ENCODE data around the gene KIF26B.

KIF26B gene

DNA sequence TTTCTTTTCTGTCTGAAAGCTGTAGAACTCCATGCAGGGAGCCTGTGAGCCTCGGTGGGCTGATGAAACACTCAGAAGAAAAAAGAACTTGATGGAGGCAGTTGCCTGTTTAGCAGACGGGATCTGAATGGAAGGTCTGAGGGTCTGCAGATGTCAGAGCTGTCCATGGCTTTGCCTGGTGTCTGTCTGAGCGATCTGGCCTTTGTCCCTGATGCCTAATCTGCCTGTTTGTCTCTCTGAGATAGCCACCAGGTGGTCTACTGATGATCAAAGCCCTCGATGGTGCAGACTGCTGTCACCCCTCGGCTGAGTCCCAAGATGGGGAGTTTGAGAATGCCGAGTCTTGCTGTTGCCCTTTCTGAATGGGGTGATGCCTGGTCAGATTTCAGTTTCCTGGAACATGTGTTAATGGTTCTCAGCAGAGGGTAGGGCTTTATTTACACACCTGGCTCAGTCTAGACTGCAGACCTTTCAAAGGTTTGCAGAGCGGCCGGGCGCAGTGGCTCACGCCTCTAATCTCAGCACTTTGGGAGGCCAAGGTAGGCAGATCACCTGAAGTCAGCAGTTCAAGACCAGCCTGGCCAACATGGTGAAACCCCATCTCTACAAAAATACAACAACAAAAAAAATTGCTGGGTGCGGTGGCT lies 90.4 kb downstream of the KIF26B start:
- no peak for DNase-seq

DNA sequence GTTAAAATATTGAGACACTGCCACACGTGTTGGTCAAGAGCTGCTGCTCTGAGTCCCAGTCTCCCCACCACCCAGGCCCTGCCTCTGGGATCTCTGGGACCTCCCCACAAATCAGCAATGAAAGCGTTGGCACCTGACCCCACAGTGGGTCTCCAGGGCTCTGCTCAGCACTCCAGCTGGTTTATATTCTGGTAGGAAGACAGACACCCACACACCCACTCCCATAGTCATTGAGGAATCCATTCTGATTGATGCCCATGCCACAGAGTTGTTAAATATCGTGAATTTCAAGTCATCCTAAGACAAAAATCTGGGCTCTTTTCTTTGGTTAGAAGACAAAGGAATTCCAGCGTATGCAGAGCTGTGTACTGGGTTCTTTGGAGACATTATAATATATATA lies 91.6 kb downstream of the KIF26B start:
- no peak for DNase-seq

DNA sequence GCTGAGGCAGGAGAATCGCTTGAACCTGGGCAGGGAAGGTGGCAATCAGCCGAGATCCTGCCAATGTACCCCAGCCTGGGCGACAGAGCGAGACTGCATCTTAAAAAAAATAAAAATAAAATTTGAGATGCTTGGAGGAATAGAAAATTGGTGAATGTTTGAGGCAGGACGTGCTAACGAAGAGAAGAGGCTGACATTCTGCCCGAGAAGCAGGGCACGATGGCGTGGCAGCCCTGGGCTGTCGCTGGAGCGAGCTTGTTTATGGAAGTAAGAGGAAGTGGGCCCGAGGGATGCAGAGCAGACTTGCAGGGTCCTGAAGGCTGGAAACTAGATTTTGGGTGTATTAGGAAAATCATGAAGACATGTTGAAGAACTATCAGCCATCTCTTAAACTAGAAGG lies 92.6 kb downstream of the KIF26B start:
- DNase-seq, result no peak

DNA sequence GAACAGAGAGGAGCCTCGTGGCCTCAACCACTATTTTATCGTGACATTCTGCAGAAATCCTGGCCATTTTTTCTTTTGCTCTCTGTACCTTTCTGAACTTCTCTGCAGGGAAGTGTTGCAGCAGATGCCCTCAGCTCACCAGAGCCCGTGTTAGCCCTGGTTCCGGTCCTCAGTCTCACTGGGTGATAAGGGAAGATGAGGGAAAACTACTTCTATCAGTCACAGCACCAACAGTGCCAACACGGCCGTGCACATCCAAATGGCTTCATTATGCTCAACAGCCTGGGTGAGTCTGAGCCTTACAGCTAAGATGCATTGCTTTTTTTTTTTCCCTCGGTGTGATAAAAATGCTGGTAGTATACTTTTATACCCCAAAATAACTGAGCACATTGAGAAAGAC lies 93.0 kb downstream of the KIF26B start:
- DNase-seq, result no peak

DNA sequence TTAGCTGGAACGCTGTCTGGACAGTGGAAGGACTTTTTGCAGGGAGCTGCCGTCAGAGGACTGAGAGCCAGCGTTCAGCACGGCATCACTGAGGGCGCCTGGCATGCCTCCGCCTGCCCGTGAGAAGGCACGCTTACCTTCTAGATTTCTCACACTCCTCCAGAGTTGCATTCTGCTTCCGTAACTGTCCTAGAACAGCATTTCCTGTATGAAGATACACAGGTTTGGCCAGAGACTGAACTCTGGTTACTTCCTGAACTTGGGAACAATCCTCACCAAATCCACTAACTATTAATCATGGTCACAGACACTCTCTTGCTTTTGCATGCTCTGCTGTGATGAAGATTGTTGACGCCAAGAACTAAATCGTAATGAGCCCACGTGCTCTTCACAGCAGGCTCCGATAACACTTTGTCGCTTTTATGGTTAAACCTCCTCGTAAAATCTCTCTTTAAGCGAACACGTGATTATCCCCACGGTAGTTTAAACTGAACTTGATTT lies 93.5 kb downstream of the KIF26B start:
- no peak for DNase-seq

DNA sequence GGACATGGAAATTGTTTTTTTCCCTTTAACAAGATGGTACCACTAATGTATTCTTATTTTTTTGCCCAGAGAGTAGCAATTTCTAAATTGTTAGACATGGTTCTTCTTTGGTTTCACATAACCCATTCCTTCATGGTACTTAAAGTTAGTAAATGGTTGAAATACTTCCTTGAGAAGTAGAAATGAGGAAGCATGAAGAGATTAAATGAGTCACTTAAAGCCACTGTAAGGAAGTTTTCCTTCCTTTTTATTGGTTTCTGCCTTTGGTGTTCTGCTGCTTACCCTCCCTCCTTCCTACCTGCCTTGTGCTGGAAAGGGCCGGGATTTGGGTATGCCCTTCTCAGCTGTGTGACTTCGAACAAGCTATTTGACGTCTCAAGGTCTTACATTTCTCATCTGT lies 101.0 kb downstream of the KIF26B start:
- DNase-seq, result no peak

DNA sequence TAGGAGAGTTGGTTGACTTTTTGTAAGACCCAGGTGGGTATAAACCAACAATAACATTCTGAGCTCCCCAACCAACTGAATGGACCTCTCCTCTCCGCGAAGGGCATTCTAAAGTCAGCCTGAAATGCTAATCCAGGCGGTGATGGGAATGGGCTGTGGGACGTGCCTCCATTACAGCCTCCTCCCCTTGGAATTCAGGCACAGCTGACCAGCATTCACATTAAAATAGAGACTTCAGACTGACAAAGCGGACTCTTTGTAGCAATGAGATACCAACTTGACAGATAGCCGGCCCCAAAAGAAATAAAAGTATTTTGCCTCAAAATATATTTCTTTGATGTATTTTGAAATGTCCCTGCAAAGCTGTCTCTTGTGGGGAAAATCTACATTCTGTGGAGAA lies 101.7 kb downstream of the KIF26B start:
- no peak for DNase-seq

DNA sequence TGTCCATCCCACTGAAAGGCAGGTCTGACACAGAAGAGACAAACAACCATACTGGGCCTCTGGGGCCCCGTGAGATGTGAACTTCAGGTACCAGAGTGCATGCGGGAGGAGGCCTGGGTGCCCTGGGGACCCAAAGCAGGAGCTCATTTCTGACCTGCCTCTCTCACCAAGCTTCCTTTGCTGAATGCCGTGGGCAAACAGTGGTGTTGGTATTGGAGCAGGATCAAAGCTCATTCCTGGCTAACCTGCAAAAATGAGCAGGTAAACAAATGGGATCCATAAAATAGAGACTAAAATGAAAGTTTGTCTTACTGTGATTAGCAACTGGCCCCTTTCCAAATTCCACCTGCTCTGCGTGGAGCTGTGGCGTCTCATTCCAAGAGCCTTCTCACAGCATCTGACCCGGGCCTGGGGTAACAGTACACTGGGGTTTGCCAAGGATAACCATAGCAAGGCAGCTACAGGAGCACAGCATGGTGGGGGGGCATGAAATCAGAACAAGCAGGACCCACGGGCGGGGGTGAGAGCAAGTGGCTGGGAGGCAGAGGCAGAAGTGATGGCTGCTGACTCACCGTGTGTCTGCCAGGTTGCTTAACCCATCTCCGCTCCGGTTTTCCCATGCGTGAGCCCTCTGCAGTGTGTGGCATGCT lies 103.6 kb downstream of the KIF26B start:
- no peak for DNase-seq

DNA sequence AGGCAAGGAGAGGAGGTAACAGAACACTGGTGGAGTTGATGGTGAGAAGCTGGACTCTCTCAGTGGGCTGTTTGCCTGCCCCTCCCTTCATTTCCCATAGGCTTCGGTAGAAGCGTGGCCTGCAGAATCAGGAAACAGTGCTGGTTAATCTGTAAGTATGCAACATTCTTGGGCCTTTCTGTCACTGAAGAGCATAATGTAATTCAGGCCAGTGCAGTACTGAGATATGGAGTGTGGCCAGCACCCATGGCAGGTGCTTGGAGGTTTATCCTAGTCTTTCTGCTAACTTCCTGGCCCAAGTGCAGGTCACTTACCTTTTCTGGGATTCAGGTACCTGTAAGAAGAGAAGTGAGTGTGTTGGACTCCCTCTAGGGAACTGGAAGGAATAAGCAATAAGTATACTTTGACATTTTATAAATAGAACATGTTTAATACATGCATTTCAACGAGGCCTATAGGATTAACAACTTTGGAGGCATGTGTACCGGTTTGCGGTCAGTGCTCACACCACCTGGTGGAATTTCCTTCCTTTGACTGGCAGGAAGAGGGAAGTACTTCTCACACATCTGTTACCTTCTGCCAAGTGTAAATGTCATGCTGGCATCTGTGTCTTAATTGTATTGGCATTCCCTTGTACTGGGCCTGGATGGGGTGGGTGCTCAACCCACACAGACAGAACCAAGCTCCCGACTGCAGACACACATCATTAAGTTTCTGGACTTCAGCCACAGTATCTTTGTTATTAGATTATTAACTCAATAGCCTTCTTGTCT lies 105.5 kb downstream of the KIF26B start:
- no peak for DNase-seq

DNA sequence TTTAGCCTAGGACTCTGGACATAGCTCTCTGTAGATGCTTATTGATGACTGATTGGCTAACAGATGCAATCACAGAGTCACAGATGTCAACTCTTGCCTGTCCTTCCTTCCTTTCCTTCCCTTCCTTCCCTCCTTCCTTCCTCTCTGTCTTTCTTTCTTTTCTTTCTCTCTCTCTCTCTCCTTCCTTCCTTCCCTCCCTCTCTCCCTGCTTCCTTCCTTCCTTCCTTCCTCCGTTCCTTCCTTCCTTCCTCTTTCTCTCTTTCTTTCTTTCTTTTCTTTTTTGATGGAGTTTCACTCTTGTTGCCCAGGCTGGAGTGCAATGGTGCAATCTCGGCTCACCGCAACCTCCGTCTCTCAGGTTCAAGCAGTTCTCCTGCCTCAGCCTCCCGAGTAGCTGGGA lies 106.1 kb downstream of the KIF26B start:
- no peak for DNase-seq

DNA sequence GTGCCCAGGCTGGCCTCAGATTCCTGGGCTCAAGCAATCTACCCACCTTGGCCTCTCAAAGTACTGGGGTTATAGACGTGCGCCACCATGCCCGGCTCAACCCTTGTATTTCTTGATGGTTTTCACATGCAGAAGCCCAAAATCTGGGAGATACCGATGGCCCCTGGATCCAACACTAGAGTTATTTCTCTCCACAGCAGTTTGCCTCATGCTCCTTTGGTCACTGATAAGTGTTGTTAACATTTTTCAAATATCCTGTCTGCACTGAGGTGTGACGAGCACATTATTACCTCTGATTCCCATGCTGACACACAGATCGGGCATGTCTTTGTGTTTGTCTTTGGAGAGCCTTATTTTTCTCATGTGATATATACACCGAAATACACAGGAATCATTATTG lies 107.0 kb downstream of the KIF26B start:
- no peak for DNase-seq

DNA sequence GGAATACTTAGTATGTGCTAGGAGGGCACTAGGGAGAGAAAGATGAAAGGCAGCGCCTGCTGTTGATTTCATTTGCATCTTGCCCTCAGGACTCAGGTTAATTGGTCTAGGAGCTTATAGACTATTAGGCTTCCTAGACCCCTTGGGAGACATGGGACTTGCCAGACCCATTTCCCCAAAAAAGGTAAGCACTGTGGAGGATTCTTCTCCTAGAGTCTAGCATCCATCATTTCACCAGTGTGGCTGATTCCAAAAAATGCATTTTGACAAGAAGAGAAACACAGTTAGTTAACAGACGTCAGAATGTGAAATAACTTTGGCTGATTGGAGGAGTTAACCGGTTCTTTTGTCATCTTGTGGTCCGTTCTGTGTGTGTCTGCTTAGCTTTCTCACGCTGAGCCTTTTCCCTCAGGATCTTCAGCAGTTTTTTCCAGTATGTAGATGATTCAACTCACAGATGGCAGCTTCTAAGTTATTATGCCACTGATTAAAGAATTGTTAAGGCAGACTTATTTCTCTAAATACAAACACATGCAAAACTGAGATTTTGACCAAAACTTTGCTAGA lies 108.8 kb downstream of the KIF26B start:
- DNase-seq, result no peak

DNA sequence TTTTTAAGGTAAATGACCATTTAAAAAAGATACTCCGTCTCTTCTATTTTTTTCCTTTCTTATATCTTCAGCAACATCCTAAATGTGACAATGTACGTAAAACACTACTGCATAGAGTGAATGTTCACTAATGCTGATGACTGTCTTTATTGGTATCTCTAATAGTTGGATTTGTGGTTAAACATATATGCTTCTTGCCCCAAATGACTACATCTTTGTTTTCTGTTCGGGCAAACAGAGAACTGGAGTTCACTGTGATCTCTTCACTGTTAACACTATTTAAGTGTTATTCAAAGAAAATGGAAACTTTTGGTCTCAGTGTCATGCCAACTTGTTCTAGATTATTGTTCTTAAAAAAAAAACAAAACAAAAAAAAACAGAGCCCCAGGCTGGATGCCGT lies 109.4 kb downstream of the KIF26B start:
- DNase-seq, result no peak

DNA sequence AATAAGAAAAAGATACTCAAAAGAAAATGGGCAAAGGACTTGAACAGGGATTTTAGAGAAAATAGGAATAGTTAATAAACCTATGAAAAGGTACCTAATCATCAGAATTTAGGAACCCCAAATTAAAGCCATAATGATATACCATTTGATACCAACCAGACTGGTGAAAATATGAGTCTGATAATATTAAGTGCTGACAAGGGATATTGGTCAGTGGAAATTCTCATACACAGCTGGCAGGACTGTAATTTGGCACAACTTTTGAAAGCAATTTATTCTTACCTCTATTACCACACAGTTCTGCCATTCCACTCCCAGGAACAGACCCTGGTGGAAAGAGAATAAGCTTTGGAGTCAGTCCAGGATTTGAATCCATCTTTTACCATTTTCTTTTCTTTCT lies 111.3 kb downstream of the KIF26B start:
- DNase-seq, result no peak

DNA sequence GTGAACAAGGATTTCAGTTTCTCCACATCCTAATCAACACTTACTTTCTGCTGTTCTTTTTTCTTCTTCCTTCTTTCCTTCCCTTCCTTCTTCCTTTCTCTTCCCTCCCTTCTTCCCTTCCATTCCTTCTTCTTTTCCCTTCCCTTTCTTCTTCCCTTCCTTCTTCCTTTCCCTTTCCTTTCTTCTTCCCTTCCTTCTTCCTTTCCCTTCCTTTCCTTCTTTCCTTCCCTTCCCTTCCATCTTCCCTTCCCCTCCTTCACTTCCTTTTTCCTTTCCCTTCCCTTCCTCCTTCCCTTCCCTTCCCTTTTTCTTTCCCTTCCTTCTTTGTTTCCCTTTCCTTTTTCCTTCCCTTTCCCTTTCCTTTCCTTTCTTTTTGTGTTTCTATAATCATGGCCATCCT lies 115.3 kb downstream of the KIF26B start:
- no peak for DNase-seq

DNA sequence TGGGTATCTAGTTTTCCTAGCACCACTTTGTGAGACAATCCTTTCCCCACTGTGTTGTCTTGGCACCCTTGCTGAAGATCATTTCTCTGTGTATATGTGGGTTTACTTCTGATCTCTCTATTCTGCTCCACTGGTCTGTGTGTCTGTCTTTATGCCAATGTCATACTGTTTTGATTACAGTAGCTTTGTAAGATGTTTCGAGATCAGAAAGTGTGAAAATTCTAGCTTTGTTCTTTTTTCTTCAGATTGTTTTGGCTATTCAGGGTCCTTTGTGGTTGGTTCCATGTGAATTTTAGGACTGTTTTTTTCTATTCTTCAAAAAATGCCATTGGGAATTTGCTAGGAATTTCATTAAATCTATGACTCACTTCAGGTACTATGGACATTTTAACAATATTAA lies 116.2 kb downstream of the KIF26B start:
- no peak for DNase-seq

DNA sequence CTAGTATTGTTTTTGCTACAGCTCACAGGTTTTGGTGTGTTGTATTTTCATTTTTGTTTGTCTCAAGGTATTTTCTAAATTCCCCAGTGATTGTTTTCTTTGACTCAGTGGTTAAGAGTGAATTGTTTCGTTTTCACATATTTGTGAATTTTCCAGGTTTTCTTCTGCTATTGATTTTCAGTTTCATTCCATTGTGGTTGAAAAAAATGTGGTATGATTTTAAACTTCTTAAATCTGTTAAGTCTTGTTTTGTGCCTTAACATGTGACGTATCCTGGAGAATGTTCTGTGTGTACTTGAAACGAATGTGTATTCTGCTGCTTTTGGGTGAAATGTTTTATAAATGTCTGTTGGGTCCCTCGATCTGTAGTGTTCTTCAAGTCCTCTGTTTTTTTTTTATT lies 117.9 kb downstream of the KIF26B start:
- DNase-seq, result no peak

DNA sequence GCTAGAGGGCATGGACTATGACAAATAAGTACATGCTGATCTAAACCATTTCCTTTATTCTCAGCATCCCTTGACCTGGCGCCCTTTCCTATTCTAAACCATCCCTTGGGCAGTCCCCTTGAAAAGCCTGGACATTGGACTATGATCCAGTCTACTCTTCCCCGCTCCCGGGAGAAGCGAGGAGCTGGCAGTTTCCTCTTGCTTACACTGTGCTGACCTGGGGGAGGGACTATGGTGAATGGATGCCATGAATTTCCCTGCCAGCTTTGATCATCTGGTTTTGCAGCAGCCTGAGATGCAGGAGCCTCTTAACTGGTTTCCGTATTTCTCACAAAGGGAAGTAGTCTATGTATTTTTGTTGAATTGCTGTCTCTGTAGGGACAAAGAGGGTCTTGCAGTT lies 121.7 kb downstream of the KIF26B start:
- no peak for DNase-seq

DNA sequence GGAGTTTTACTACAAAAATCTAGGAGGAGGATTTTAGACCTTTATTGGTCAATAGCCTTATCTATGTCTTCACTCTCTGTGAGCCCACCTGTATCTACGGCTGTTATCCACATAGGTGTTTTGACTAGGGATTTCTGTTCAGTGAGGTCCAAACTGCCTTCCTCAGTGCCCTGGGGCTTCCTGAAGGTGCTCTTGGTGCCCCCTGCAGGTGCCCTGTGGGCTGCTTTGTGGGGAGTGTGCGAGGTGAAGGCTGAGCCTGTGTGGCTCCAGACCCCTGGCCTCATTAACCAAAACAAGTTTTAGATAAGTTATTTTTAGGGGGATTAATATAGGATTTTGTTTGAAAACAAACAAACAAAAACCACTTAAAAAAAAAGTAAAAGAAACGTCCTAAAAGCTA lies 122.5 kb downstream of the KIF26B start:
- DNase-seq, result no peak

DNA sequence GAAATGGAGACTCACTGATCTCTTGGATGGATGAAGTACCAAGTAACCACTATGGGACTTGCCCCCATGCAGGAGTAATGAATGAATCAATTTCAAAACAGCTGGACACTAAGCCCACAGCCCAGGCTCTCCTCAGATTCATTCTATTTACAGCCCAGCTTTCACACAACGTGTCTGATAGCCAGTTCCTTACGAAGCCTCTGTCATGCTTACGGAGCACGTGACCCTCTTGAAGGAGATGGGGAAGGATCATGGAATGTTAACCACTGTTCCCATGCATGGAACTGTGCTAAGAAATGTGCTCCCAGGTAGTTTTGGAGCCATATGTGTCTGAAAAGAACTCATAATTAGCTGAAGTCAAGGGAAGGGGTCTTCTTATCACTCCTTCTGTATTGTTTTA lies 124.1 kb downstream of the KIF26B start:
- DNase-seq, result no peak

DNA sequence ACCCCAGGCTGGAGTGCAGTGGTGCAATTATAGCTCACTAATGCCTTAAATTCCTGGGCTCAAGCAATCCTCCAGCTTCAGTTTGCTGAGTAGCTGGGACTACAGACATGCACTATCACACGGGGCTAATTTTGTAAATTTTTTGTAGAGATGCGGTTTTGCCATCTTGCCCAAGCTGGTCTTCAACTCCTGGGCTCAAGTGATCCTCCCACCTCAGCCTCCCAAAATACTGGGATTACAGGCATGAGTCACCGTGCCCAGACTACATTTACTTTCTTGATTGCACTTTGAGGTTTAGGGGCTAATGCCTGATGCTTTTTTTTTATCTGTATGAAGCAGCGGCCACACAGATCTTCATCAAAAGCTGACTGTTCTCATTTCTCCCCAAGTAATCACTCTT lies 124.6 kb downstream of the KIF26B start:
- no peak for DNase-seq

DNA sequence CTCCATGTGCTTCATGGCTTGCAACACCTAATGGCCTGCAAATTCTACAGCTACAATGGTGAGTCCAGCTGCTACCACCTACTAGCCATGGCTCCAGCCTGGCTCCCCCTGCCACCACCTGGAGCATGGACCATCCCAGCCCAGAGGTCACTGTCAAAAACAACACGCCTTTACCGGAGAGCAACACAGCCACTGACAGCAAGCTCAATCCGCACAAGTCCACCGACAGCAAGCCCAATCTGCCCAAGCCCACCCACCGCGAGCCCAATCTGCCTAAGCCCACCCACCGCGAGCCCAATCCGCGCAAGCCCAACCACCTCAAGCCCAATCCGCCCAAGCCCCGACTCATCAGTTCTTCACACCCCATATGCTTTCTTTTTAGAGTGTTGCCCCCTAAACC lies 128.2 kb downstream of the KIF26B start:
- DNase-seq, result no peak

DNA sequence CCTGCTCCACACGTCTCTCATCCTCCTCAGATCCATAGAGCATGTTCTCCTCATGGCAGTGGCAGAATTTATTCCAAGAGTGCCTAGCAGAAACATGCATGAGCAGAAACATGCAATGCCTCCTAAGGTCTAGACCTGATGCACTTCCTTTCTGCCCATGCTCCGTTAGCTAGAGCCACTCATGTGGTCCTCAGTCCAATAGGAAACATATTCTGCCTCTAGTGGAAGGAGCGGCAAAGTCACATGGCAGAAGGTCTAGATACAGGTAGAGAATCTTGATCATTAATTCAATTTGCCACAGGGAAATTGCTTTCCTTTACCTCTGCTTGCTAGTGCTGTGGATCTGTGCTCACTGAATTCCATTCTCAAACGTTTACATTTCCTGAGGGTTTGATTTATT lies 130.4 kb downstream of the KIF26B start:
- DNase-seq, result no peak

DNA sequence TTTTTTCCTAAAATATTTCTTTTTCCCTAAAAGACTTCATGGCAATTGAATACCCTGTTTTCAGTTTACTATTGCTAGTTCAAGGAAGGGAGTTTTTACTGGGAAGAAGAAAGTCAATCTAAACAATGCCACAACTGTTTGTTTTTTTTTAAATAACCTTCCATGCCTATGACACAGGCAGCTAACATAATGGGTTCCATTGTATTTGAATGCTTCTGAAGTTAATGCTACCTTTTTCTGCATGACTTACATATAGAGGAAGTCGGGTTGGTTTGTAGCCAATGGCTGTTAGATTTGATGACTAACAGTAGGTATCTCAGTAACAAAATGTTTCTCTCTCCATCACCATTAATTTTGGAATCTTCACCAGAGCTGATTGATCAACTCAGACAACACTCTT lies 134.0 kb downstream of the KIF26B start:
- no peak for DNase-seq

Measured in CD4-positive, alpha-beta T cell treated with Interleukin-12 subunit alpha and Interleukin-12 subunit beta, for 1 hour (primary cell).